AG04449 (cell line): ENCODE data around the gene EHD1.

ENCODE experiments used
- CTCF ChIA-PET: fragments of 350-600 bp; formaldehyde crosslinking; extraction: SDS; loops from one replicate; lab custom pipeline; 2021; ENCODE audit warnings: antibody characterized with exemption; lab: Yijun Ruan, JAX
- POLR2A ChIA-PET: fragments of 400-600, 350-600 bp; formaldehyde crosslinking; extraction: SDS; loops from one replicate; lab custom pipeline; 2020; ENCODE audit warnings: antibody characterized with exemption, inconsistent platforms; lab: Yijun Ruan, JAX
- DNase-seq: peaks from one replicate; pipeline ENCODE4 v3.0.0-alpha.2; 2010; ENCODE audit warnings: low read depth, low spot score
- H3K4me3 ChIP-seq: 2 replicates; pipeline ENCODE4 v1.5.1; 2011; ENCODE audit warnings: low read depth, mild to moderate bottlenecking, control low read depth, low read length
- TF ChIP-seq, protein P1 (sequence below): IDR thresholded peaks from one replicate; pipeline ENCODE4 v1.5.1; 2011; ENCODE audit warnings: mild to moderate bottlenecking, moderate library complexity, low read length, control low read depth, inconsistent platforms; ENCODE audit not compliant: insufficient read depth; ENCODE audit errors: missing control alignments

EHD1 gene

DNA sequence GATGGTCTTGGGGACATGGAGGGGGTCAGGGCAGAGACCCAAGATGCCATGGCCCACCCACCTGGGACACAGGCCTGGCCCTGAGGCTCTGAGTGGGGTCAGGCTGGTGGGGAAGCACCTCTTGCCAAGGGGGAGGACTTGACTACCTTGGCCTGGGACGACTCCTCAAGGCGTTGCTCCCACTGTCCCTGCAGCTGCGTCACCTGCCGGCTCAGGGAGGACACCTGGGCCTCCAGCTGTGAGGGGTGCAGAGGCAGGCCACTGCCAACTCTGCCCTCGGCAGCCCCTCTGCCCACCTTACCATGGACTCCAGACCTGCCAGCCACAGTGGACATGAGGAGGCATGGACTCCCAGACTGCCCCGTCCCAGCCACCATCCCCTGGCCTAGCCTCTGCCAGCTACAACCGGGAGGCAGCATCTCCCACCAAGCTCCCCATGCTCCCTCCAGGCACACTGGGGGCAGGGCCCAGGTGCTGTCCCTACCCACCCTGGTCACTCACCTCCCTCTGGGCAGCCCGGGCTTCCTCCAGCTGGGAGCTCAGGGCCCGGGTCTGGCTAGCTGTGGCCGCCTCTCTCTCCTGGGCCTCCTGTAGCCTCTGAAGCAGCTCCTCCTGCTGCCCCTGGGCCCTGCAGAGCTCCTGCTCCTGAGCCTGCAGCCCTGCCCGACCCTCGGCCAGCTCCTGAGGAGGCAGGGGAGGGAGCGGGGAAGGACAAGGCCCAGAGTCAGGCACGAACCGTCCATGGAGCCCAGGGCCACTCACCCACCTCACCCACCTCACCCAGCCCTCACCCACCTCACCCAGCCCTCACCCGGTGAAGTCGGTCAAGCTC is 42.6 kb downstream of the EHD1 start:
- POLR2A ChIA-PET = no interaction called here
- CTCF ChIA-PET = interaction anchor here (0.7 to 37.3 kb wide), 7 partner anchors 9 to 50 kb away, joined by 3 to 1375 read pairs (median 3); partner anchors contain the start of genes CDC42BPG and EHD1
- DNase-seq = no peak
- H3K4me3 ChIP-seq = no peak overlapping the region
- TF ChIP-seq, protein P1, sequence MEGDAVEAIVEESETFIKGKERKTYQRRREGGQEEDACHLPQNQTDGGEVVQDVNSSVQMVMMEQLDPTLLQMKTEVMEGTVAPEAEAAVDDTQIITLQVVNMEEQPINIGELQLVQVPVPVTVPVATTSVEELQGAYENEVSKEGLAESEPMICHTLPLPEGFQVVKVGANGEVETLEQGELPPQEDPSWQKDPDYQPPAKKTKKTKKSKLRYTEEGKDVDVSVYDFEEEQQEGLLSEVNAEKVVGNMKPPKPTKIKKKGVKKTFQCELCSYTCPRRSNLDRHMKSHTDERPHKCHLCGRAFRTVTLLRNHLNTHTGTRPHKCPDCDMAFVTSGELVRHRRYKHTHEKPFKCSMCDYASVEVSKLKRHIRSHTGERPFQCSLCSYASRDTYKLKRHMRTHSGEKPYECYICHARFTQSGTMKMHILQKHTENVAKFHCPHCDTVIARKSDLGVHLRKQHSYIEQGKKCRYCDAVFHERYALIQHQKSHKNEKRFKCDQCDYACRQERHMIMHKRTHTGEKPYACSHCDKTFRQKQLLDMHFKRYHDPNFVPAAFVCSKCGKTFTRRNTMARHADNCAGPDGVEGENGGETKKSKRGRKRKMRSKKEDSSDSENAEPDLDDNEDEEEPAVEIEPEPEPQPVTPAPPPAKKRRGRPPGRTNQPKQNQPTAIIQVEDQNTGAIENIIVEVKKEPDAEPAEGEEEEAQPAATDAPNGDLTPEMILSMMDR = no peak

DNA sequence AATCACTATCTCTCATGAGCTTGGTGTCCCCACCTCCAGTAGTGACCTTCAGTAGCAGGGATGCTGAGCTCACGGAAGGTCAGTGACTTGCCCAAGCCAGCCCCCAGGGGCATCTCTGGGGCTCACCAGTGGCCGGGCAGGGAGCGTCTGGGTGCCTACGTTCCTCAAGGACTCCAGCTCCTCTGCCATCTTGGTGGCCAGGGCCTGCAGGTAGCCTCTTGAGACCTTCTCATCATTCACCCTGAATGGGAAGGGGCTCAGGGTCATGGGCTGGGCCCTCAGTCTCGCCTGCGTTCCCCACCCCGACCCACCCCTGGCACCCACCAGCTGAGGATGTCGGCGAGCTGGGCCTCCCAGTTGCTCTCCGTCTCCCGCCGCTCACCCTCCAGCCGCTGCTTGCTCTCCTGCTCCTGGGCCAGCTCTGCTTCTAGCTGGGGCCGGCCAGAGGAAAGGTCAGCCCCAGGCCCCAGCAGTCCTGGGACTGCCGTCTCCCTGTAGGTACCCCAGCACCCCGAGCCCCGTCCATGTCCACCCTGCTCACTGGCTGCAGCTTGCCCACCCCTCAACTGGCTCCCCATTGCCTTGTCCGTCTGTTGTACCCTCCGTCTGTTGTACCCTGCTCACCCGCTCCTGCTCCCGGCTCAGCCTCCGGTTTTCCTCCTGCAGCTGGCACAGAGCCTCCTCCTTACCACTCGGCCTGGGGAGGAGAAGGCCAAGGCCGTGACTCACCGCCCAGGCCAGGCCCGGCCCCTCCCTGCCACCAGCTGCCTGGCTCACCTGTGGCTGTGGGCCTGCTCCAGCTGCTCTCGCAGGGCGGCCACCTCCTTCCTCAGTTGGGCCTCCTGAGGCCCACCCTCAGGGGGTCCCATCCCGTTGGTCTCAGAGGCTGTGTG is 43.5 kb downstream of the EHD1 start:
- H3K4me3 ChIP-seq = no peak overlapping the region
- POLR2A ChIA-PET = interaction anchor here (0.5 kb wide), 1 partner anchor 261 kb away, joined by 4 read pairs; the partner anchor contains the start of gene VPS51
- TF ChIP-seq, protein P1 = no peak
- DNase-seq = no peak
- CTCF ChIA-PET = interaction anchor here (1.1 to 37.3 kb wide), 6 partner anchors 8 to 51 kb away, joined by 3 to 1375 read pairs (median 11); partner anchors contain the start of genes CDC42BPG and EHD1

DNA sequence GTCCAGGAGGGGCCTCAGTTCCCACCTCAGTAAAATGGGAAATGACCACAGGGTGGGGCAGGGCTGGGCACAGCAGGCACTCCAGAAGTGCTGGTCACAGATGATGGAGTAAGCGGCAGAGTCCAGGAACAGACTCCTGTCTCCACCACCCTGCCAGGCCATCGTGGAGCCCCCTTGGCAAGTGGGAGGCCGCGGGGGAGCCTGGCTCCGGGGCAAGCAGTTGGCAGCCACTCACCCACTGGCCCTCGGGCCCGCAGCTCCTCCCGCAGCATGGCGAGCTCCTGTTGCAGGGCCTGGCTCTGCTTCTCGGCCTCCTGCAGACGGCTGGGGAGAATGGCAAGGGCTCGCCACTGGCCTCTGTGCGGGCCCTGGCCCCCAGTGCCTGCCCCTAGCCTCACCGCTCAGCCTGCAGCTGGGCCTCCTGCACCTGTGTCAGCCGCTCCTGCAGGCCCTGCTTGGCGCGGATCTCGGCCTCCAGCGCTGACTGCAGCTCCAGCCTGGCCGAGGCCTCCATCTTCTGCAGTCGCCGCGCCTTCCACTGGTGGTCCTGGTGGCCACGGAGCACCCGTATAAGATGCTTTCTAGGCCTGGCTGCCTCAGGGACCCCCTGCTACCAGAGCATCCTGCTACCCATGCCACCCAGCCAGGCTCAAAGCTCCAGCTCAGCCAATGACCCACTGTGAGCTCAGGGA is 44.2 kb downstream of the EHD1 start:
- no peak overlapping the region for H3K4me3 ChIP-seq
- no peak for DNase-seq
- ChIA-PET POLR2A (interaction anchor here (0.5 kb wide), 1 partner anchor 262 kb away, joined by 4 read pairs; the partner anchor contains the start of gene VPS51), CTCF (interaction anchor here (1.2 to 37.3 kb wide), 4 partner anchors 9 to 51 kb away, joined by 4 to 1375 read pairs (median 12); partner anchors contain the start of genes CDC42BPG and EHD1)
- TF ChIP-seq, protein P1 = no peak

DNA sequence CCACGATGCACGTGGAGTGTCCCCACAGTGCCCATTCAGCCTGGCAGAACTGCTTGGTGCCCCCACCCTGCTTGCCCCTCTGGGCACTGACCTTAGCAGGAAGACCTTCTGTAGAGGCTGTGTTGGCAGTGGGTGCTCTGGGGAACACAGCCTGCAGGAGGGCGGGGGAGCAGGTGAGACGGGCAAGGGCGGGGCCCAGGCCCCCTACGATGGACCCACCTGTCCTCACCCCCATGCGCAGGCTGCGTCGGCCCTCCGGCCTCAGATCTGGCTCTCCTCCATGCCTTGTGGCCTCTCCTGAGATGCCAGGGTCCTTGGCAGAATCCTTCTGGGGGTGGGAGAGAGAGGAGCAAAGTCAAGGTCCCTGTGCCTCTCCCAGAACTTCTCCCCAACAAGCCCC is 44.9 kb downstream of the EHD1 start:
- no peak overlapping the region for H3K4me3 ChIP-seq
- DNase-seq = no peak
- ChIA-PET POLR2A (no interaction called here), CTCF (interaction anchor here (1.6 to 37.3 kb wide), 3 partner anchors 10 to 52 kb away, joined by 5 to 1375 read pairs (median 19); partner anchors contain the start of genes CDC42BPG and EHD1)
- TF ChIP-seq, protein P1 = no peak

DNA sequence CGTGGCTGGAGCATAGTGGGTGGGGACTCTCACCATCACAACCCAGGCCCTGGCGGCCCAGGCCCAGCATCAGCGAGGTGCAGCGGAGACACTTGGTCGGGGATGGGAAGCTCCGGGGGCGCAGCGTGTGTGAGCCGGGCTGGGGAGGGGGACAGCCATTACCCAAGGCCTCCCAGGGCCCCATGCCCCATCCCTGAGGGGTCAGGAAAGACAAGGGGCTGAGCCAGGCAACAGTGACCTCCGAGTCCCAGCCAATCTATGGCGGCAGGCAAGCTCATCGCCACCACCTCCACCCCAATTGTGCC is 45.3 kb downstream of the EHD1 start:
- ChIA-PET POLR2A (no interaction called here), CTCF (interaction anchor here (3.7 kb wide), 1 partner anchor 10 kb away, joined by 19 read pairs; the partner anchor contains the start of gene CDC42BPG)
- TF ChIP-seq, protein P1 = no peak
- DNase-seq = no peak
- H3K4me3 ChIP-seq = no peak overlapping the region
